GM20000 (cell line): ENCODE data around the gene BSX.

ENCODE experiments used
- DNase-seq: peaks from one replicate; pipeline ENCODE4 v3.0.0; 2012; ENCODE audit warnings: low spot score
- TF ChIP-seq, protein P1 (sequence below): IDR thresholded peaks from 2 replicates; pipeline ENCODE4 v1.5.1; 2012; ENCODE audit warnings: mild to moderate bottlenecking, control low read depth; ENCODE audit errors: extremely low read depth, missing control alignments

Gene BSX

DNA sequence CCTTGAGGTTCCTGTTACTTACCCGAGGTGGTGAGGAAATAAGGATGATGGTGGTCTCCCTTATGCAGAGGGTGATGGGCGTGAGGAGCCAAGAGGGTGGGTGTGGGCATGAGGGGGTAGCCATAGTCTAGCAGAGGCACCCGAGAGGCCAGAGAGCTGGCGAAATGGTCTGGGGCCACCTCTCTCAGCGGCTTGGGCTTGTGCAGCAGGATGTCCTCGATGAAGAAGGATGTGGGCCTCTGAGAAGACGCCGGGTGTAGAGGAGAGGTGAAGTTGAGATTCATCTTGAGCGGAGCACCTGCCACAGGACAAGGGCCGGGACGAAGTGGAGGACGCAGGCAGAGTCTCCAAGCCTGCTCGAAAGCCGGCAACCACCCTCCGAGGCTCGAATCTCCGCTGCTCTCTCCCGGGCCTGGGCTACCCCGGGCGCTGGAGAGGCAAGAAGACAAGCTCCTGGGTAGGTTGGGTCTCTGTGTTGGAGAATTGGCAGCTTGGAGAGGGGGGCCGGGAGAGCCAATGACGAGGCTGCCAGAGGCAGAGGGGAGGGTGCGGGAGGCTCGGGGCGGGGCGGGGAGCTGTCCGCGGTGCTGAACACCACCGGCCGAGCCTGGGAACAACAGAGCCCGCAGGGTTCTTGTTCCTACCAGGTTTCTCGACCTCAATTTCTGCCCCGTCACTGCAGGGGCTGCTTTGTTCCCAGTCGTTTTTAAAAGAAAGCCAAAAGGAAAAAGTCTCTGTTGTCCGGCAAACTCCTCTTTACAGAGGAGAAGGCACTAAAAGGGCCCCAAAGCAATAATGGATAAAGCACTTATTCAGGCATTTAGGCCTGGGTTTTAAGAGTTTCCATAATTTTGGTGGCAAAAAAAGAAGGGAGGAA lies at the start of gene BSX:
TSS of gene BSX (minus strand) at position 447 of the 877 bp plus-strand sequence. CDS start at position 284, 163 bp downstream.
- TF ChIP-seq, protein P1, sequence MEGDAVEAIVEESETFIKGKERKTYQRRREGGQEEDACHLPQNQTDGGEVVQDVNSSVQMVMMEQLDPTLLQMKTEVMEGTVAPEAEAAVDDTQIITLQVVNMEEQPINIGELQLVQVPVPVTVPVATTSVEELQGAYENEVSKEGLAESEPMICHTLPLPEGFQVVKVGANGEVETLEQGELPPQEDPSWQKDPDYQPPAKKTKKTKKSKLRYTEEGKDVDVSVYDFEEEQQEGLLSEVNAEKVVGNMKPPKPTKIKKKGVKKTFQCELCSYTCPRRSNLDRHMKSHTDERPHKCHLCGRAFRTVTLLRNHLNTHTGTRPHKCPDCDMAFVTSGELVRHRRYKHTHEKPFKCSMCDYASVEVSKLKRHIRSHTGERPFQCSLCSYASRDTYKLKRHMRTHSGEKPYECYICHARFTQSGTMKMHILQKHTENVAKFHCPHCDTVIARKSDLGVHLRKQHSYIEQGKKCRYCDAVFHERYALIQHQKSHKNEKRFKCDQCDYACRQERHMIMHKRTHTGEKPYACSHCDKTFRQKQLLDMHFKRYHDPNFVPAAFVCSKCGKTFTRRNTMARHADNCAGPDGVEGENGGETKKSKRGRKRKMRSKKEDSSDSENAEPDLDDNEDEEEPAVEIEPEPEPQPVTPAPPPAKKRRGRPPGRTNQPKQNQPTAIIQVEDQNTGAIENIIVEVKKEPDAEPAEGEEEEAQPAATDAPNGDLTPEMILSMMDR, result no peak
- DNase-seq, result peak; percentile 73

DNA sequence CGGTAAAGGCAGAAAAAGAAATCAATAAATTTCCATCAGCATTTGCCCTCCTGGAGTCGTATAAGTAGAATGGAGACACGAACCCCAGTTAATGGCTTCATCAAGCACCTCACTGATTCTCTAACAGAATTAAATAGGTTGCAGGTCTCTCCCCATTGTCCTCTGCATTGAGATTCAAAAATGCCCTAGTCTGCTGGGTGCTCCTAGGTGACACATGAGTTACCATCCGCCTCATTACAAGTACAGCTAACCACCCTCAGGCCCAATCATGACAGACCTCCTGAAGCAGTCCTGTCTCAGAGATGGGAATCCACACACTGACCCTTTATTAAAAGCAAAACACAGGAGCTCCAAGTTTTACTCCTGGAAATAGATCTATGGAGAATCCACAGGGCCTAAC lies 48.9 kb upstream of the BSX start:
- TF ChIP-seq, protein P1, result no peak
- no peak for DNase-seq

DNA sequence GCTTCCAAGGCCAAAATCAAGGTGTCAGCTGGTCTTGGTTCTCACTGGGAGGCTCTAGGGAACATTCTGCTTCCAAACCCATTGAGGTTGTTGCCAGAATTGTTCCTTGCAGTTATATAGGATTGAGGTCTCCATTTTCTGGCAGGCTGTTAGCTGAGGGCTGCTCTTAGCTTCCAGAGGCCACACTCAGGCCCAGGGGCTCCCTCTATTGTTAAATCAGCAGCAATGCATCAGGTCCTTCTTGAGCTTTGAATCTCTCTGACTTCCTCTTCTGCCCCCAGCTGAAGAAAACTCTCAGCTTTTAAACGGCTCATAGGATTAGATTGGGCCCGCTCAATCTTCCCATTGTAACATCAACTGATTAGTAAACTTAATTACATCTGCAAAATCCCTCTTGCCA lies 39.3 kb upstream of the BSX start:
- TF ChIP-seq, protein P1, result peak; percentile 50
- DNase-seq, result peak; percentile 73

- TF ChIP-seq, protein P1, result no peak
These were observed 37.1 kb upstream of the BSX start for GRCh38 chr11:123018702-123019101.

DNA sequence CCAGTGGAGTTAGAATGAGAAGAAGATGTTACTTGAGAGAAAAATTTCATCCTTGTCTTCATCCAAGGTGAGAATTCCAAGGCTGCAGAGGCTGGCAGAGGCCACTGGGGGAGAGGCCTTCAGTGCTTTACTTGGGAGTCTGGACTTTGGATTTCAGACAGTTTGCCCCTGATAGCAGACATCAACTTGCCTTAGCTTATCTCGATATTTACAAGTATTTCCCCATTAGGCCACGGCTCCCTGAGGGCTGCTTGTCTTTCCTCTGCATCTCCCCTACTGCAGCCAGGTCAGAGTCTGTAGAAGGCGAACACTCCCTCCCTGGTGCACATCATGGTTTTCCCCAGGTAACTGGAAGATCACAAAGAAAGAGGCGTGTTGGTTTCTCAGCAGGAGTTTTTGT lies 29.9 kb upstream of the BSX start:
- TF ChIP-seq, protein P1, result no peak
- DNase-seq, result no peak

More at GRCh38 chr11:123018702-123019101, 37.1 kb upstream of the BSX start:
- DNase-seq, result no peak

DNA sequence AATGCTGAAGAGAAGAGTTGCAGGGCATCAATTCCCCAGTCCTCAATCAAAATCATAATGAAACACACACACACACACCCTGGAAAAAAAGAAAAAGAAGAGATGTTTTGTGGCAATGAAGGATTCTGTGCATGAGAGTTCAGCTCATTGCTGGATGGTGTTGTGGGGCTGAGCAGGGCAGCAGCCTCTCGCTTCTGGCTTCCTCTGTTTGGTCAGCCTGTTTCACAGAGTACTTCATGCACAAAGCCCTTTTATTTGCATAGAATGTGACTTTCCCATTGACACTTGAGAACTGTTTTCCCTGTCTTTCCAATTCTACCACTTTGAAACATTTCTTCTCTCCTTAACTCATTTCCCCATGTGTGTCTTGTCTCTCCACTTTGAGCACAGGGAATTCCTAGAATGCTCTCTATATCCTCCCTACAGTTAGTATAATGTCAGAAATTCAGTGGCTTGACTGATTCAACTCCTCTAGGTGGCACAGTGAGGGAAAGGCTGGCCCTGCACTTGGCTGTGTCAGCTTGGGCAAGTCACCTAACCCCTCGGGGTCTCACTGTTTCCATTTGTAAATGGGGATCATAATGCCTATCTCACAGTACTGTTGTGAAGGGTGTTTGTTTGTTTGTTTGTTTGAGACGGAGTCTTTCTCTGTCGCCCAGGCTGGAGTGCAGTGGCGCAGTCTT lies 25.4 kb upstream of the BSX start:
- no peak for DNase-seq
- TF ChIP-seq, protein P1, result no peak

GRCh38 chr11:123000721-123001120 lies 19.1 kb upstream of the BSX start:
- TF ChIP-seq, protein P1, result no peak
- no peak for DNase-seq
